HG03025 (cell line): ENCODE data around the gene RESF1.
A peak's percentile ranks its signal among the peaks of the same experiment; 100 is the strongest.

Source experiments
- ATAC-seq: cut with Tn5 transposase; IDR thresholded peaks from one replicate; pipeline ENCODE4 v1.9.1; 2021; ENCODE audit warnings: mild to moderate bottlenecking, moderate library complexity; ENCODE audit not compliant: unreplicated experiment, low FRiP score

Gene RESF1

DNA sequence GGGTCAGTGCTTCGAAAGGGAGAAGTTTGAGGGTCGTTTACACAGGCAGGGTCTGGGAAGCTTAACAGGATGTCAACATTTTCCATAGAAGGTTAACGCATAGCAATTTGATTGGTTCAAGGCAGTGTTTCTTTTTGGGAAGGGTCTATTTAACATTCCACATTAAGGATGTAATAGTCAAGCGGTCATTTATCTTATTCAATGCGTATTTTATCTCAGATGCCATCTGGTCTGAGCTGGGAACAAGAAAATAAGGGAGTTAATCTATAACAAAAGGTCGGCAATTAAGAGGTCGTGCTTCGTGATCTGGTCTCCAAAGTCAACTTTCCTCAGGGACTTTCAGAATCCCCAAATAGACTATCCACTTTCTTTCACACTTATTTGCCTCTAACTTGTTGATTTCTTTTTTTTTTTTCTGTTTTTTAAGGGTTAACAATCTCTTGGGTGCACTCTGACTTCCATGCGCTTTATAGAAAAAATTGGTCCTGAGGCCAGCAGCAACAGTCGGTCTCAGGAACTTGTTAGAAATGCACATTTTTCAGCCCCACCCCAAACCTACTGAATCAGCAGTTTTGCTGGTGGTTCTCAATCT is 550 bp upstream of the RESF1 start:
- no peak for ATAC-seq

DNA sequence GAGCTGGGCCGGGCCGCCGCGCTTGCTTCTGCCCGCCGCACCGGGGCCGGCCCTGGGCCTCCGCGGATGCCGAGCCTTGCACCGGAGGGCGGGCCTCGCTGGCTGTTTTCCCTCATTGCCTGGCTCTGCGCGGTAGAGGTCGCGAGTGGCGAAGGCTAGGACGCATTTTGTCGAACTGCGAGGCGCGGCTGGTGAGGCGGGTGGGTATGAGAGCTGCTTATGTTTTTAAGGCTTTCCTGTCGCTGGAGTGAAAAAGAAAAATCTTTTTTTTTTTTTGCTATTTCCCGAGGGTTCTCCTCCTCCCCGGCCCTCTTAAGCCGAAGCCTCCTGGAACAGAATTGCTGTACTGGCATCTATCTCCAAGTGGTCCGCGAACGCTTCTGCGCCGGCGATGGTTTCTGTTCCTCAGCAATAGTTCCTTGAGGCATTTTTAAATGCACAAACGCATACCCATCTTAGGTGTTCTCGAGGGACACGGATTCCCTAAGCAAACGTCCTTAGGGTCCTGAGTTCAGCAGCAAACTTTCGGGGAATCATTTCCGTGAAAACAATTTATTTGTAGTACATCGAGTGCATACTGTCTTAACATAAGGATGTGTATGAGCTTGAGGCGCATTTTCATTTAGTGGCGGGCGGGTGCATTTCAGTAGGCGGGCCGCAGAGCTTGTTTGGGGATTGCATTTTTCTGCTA is 631 bp downstream of the RESF1 start:
- ATAC-seq: peak; percentile 32

DNA sequence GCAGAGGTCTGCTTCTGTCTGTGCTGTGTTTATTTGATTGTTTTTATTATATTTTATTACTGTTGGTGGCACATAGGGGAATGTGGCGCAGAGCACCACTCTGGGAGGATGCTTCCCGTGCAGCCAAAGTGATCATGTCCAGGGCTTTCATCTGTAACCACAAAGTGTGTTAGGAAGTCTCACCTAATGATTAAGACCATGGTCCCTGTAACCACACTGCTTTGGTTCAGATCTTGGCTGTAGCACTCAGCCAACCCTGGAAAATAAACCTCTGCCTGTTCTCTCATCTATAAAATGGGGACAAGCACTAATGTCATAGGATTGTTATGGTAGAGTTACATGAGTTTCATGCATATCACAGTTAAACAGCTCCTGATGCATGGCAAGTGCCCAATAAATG is 1.9 kb downstream of the RESF1 start:
- ATAC-seq: no peak

DNA sequence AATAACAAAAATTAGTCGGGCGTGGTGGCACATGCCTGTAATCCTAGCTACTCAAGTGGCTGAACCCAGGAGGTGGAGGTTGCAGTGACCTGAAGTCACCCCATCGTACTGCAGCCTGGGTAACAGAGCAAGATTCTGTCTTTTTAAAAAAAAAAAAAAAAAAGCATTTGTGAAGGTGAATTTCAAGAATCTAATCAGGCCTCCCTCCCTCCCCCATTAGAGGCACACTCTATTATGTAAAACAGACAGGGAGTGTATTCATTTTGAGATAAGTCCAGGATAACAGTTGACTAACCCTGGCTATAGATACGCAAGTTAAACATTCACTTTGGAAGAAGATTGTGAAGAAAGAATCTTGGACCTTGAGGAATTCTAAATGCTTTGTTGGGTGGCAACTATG is 2.9 kb downstream of the RESF1 start:
- no peak for ATAC-seq

DNA sequence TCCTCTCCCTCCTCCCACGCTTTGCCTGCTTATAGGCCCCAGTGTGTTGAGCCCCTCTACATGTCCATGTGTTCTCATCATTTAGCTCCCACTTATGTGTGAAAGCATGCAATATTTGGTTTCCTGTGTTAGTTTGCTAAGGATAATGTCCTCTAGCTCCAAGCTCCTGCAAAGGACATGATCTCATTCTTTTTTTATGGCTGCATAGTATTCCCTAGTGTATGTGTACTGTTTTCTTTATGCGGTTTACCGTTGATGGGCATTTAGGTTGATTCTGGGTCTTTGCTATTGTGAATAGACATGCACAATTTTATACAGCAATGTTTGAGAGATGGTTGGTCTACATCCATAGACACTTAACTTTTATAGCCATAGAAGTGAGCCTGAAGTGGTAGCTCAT is 5.1 kb downstream of the RESF1 start:
- no peak for ATAC-seq

DNA sequence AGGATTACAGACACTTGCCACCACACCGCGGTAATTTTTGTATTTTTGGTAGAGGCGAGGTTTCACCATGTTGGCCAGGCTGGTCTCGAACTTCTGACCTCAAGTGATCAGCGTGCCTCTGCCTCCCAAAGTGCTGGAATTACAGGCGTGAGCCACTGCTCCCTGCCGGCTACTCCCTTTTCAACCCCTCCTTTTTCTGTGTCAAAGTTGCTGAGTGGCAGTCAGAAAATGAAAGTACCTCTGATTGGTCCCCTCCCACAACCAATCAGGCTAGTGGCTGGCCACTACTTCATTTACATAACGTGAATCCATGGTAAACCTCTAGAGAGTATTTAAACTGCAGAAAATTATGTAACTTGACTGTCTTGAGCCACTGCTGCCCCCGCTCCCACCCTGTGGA is 5.9 kb downstream of the RESF1 start:
- ATAC-seq: no peak

DNA sequence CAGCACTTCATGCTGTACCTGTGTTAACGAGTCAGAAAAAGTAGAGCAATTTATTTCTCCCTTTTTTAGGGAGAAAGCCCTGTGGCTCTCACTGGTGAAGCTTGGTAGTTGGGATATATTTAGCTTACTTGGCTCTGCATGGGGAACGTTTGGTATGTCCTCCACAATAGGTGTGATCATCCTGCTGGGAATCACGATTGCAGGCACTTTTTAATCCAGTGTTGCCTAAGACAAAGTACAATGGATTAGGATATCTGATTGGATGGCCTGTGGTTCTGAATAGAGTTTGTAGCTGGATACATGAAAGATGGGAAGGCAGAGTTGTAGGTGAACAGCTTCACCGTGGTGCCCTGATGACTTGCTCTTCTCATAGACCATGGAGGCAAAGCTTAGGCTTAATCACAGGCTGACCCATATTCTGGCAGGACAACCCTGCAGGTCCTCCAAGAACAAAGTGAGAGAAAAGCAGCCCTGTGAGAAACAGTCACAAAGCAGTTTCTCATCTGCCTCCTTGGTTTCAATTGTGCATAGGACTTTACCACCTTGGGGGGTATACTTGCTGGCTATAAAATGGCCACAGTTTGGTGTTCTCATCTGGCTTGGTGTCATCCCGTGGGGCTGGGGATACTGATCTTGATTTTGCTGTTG is 7.5 kb downstream of the RESF1 start:
- ATAC-seq: no peak

DNA sequence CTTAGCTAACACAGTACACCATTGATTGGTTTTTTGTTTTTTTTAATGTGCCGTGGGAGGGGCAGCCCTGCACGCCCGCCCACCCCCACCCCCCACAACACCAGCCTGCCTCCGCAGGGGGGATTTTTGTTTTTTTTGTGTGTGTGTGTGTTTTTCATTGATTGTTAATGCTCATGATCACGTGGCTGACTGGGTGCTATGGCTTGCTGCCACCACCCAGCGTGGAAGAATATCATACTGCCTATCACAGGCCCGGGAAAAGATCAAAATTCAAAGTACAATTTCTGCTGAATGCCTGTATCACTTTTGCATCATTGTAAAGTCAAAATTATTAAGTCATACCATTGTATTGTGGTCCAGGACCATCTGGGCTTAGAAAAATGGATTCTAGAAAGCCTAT is 8.3 kb downstream of the RESF1 start:
- ATAC-seq: no peak

DNA sequence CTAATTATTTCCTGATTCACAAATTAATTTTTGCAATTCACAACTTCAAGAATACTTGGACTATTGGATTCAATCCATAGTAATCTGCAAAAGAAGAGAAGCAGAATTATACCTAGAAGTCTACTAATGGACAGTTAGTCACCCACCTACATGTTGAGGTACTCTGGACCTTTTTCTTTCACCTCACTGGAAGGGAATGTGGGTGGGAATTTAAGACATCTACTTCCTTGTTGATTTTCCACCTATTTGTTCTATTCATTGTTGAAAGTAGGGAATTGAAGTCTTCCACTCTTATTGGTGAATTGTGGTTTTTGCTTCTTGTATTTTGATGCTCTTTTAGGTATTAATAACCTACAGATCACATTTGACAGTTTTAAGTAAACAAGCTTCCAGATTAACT is 11.0 kb downstream of the RESF1 start:
- ATAC-seq: no peak

DNA sequence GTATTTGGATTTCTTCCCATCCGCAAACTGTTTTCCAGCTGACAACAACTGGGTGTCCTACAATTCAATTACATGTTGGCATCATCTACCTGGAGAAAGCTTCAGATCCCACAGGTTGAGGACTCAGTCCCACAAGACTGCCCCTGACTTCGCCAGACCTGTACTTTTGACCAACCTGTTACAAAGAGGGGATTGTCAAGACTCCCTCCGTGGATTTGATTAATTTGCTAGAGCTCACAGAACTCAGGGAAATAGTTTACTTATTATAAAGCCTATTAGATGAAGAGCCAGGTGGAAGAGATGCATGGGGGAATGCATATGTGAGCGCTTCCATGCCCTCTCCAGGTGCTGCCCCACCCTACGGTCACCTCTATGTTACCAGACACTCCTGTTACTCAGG is 14.6 kb downstream of the RESF1 start:
- ATAC-seq: no peak

DNA sequence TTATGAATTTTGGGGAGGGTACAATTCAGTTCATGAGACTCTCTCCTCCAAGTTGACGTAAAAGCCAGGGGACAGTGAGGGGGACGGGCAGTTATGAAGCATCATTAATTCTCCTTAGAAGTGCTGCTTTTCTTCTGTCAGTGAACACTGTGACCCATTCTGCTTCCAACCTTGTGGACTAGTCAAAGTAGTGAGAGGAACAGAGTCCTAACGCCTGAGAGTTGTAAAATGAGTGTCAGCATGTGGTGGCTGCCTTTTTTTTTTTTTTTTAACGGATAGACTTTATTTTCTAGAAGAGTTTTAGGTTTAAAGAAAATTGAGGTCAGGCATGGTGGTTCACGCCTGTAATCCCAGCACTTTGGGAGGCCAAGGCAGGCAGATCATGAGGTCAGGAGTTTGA is 15.5 kb downstream of the RESF1 start:
- ATAC-seq: no peak

DNA sequence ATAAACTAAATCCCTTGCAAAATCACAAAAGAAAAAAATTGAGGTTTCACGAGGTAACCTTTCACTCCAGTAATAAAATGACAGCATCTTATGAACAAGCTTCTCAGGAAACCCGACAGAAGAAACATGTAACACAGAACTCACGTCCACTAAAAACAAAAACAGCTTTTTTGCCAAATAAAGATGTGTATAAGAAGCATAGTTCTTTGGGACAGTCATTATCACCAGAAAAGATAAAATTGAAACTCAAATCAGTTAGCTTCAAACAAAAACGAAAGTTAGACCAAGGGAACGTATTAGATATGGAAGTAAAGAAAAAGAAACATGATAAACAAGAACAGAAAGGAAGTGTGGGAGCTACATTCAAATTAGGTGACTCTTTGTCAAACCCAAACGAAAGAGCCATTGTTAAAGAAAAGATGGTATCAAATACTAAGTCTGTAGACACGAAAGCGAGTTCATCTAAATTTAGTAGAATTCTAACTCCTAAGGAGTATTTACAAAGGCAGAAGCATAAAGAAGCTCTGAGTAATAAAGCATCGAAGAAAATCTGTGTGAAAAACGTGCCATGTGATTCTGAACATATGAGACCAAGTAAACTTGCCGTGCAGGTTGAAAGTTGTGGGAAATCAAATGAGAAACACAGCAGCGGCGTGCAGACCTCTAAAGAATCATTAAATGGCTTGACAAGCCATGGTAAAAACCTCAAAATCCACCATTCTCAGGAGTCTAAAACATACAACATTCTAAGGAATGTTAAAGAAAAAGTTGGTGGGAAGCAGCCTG is 25.8 kb downstream of the RESF1 start:
- no peak for ATAC-seq

DNA sequence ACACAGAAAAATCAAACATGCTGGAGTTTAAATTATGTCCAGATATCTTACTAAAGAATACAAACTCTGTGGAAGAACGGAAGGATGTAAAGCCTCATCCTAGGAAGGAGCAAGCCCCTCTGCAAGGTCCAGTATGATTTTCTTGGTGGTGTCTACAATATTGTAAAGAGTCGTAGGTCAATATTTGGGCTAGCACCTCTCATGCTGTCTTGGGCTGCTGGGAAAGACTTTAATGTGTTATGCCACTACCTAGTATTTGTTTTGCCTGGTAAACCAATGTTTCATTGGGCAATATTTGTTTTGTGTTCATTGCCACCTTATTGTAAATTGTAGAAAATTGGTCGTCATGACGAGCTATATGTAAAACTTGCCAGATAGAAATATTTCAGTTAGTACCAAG is 26.6 kb downstream of the RESF1 start:
- no peak for ATAC-seq

DNA sequence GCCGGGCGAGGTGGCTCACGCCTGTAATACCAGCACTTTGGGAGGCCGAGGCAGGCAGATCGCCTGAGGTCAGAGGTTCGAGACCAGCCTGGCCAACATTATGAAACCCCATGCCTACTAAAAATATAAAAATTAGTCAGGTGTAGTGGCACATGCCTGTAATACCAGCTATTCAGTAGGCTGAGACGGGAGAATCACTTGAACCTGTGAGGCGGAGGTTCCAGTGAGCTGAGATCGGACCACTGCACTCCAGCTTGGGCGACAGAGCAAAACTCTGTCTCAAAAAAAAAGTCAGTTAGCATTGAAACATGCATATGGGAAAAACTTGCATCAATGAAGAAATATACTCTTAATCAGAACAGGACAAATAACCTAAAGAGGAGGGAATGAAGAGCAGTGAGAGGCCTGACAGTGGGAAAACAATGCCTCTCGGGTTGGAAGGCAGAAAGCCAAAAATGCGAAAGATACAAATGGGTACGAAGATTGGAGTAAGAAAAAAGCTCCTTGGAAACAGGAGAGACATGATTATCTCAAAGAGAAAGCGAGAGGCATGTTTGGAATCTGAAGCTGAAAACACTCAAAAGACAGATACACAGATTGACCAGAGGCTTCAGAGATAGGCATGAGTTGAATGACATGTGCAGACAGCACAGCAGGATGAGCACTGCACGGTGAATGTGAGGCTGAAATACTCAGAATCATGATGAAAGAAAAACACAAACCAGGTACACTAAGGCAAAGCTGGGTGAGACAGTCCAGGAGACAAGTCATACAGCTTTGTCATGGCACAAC is 30.6 kb downstream of the RESF1 start:
- no peak for ATAC-seq

DNA sequence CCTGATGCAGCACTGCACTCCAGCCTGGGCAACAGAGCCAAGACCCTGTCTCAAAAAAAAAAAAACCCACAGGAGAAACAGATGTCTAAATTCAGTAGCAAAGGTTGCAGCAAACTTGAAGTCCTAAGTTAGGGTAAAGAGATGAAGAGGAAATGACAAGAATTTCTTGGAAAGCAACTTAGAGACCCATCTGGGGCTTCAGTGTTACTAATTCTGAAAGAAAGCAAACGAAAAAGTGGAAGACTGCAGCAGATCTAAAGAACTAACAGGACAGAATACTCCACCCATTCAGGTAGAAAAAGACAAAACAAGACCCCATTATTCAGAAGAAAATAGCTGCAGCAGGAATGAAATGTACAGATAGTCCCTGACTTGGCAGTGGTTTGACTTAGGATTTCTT is 31.9 kb downstream of the RESF1 start:
- ATAC-seq: no peak

DNA sequence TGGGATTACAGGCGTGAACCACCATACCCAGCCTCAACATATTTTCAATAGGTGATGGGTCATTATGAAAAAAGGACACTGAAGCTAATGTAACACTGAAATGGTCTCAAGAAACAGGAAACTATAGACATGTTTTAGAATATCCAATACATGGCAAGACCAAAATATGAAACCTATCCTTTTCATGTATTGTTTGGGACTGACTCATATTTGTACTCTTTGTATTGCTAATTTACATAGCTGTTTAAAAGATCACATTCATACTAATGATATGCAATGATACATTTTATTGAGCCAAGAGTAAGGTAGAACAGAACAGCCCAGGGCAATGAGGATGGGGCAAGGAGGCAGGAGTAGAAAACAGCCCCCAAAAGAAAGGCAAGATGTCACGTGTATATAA is 32.6 kb downstream of the RESF1 start:
- ATAC-seq: no peak

DNA sequence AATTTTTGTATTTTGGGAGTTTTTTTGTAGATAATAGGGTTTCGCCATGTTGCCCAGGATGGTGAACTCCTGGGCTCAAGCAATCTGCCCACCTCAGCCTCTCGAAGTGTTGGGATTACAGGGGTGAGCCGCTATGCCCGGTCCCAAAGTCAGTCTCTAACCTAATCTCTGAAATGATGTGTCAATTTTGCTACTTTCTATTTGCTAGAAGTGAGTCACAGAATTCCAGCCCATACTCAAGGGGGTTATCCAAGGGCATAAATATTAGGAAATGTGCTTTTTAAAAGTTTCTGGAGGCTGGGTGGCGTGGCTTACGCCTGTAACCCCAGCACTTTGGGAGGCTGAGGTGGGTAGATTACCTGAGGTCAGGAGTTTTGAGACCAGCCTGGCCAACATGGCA is 40.5 kb downstream of the RESF1 start:
- ATAC-seq: no peak

DNA sequence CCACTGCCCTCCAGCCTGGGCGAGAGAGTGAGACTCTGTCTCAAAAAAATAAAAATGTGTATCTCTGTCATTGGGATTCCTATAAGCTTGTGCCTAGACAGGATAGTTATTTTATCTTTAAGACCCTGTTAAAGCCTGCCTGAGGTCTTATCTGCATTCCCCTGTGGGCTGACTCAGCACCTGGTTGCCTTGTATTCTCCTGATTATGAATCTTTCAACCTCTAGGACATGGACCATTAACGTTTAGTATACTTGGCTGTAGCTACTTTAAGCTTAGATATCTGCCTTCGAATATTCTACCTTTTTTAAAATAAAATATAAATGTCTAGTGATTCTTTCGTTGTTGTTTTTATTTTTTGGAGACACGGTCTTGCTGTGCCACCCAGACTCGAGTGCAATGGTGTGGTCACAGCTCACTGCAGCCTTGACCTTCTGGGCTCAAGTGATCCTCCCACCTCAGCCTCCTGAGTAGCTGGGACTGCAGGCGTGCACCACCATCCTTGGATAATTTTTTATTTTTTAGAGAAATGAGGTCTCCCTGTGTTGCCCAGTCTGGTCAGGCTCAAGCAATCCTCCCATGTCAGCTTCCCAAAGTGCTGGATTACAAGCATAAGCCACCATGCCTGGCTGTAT is 41.3 kb downstream of the RESF1 start:
- no peak for ATAC-seq

DNA sequence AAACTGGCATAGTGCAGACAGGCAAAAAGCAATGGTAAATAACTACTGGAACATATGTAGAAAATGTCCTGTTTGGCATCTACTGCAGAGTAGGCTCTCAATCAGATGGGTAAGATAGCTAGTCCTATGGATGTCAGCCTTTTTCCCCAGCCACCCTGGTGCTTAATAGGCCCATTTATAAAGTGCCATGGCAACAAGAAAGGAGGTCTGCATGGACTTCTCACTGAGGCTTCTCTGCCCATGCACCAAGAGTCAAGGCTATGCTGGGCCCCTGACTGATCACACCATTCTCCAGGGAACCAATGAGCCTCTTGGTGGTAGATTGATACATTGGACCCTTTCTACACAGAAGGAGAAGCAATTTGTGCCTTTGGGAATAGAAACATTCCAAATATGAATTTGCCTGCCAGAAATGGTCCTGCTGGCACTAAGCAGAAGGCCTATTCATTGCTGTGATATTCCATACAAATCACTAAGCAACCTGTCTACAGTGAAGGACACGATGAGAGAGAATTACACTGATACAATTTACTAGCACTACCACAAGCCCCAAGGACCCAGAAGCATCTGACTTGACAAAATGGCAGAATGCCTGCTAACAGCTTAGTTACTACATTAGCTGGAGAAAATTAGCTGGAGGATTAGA is 43.8 kb downstream of the RESF1 start:
- ATAC-seq: no peak

DNA sequence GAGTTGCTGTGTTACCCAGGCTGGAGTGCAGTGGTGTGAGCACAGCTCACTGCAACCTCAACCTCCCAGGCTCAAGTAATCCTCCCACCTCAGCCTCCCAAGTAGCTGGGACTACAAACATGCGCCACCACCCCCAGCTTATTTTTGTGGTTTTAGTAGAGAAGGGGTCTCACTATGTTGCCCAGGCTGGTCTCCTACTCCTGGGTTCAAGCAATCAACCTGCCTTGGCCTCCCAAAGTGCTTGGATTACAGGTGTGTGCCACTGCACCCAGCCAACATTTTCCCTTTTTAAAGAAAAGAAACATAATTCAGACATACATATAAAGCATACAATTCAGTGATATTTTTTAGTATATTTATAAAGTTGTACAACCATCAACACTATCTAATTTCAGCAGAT is 44.4 kb downstream of the RESF1 start:
- ATAC-seq: no peak
